Stomach (tissue), 9 donors: ENCODE measurements around the gene DISC1. TPM values are rescaled to one million over a fixed set of nuclear protein-coding genes. Genes with fewer than 3 reads are reported as not detected.

Experiments
- DNase-seq, 2 donors: peaks; one replicate each; pipeline versions ENCODE4 v3.0.0 to v3.0.0-alpha.2; 2013 to 2019
- H3K27ac ChIP-seq, 5 donors: fragments of 200-600 bp in 4 of 5; sonication (generic) in 4 of 5; one replicate each; pipeline ENCODE4 v1.5.1; 2013 to 2019; ENCODE audit warnings: mild to moderate bottlenecking in 1 of 5, moderate library complexity in 1 of 5
- H3K27me3 ChIP-seq, 3 donors: fragments of 200-600 bp; sonication (generic); one replicate each; pipeline ENCODE4 v1.5.1; 2017 to 2019; ENCODE audit warnings: mixed run types in 1 of 3
- H3K36me3 ChIP-seq, 4 donors: fragments of 200-600 bp; sonication (generic); 1 replicate in 3 of 4; 2 replicates in 1 of 4; pipeline ENCODE4 v1.5.1; 2016 to 2019
- H3K4me1 ChIP-seq, 4 donors: fragments of 200-600 bp; sonication (generic); one replicate each; pipeline ENCODE4 v1.5.1; 2016 to 2019
- H3K4me3 ChIP-seq, 4 donors: fragments of 200-600 bp; sonication (generic) in 3 of 4; one replicate each; pipeline ENCODE4 v1.5.1; 2016 to 2019; ENCODE audit warnings: mild to moderate bottlenecking in 1 of 4
- H3K9me3 ChIP-seq, 4 donors: fragments of 200-600 bp; sonication (generic); one replicate each; pipeline ENCODE4 v1.5.1; 2016 to 2019
- EP300 ChIP-seq: sonication (generic); formaldehyde crosslinking; IDR thresholded peaks from one replicate; pipeline ENCODE4 v1.6.1; 2017; ENCODE audit warnings: antibody characterized with exemption
- POLR2A ChIP-seq, 4 donors: fragments of 450-650 bp; IDR thresholded peaks; one replicate each; pipeline ENCODE4 v1.6.1; 2016; ENCODE audit warnings: antibody characterized with exemption in 4 of 4, control low read depth in 2 of 4, mild to moderate bottlenecking in 1 of 4, moderate library complexity in 1 of 4
- POLR2AphosphoS5 ChIP-seq, 3 donors: sonication (generic); formaldehyde crosslinking; IDR thresholded peaks; one replicate each; pipeline ENCODE4 v1.6.1; 2016; ENCODE audit warnings: antibody characterized with exemption in 3 of 3
- WGBS, 5 donors: extraction: QIAGEN DNeasy Blood & Tissue Kit in 3 of 5; methylation state at CpG; one replicate each; pipeline versions ENCODE4 v1.1.5 to v1.1.7; 2013 to 2018; 5-methylcytosine and 5-hydroxymethylcytosine counted together
- intact Hi-C: fragments of 100-400 bp; cut with DNase I; formaldehyde crosslinking; loops from one replicate; pipeline ENCODE4 v1.15.1; 2023; ENCODE audit warnings: low total_unique reads
- polyA plus RNA-seq, 3 donors: library from polyadenylated mRNA; stranded (reverse); fragments of 200-250 nt; gene quantifications; one replicate each; pipeline ENCODE4 v1.2.3, GENCODE V29; 2013
- total RNA-seq, 5 donors: library from RNA; depleted of rRNA; stranded (reverse); fragments of >200 nt; gene quantifications; one replicate each; pipeline versions ENCODE4 v1.1.0 to v1.2.3, GENCODE V29; 2014 to 2016
- TF ChIP-seq, protein P1 (sequence below), 7 experiments: fragments of 450-650 bp in 4 of 7; fragments of 200-600 bp in 3 of 7; sonication (generic) in 3 of 7; IDR thresholded peaks; one replicate each; pipeline ENCODE4 v1.5.1; 2016 to 2019; ENCODE audit warnings: antibody characterized with exemption in 7 of 7, control low read depth in 2 of 7, mild to moderate bottlenecking in 1 of 7
- donor health status: healthy with polysubstance abuse.
- donor health status: Bipolar disorder and iron deficiency.
- donor health status: healthy.

DISC1 gene
- total and polyA plus RNA-seq, 8 donors, result 0.43 to 29.8 (median 1.6) TPM

DNA sequence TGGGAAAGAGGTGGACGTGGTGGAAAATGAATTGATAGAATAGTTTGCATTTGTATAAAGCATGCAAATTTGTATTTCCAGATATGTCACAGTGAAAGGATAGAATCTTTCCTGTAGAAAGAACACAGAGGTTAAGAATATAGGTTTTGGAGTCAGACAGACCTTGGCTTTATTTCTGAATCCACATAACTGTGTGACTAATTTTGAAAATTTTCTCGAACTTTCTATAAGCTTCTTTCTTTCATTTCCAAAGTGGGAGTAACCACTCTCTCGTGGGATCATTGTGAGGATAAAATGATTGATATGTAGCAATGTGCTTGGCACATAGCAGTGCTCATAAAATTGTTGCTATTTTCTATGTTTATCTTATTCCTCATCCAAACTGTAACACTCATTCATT, 108.8 kb downstream of the DISC1 start:
- intact Hi-C loops, result no loop called here
- no peaks in the 10 kb centered on the region for H3K27me3 ChIP-seq
- H3K9me3 ChIP-seq, result no peaks in the 10 kb centered on the region
- no peaks in the 10 kb centered on the region for H3K4me1 ChIP-seq
- DNase-seq, result no peak
- no peak overlapping the region for H3K27ac ChIP-seq
- H3K36me3 ChIP-seq, result no peaks in the 10 kb centered on the region
- TF ChIP-seq POLR2AphosphoS5 (IDR thresholded peaks at IDR 0.05) (no peak), EP300 (no peak), POLR2A (IDR thresholded peaks at IDR 0.05) (no peak)
- TF ChIP-seq, protein P1, sequence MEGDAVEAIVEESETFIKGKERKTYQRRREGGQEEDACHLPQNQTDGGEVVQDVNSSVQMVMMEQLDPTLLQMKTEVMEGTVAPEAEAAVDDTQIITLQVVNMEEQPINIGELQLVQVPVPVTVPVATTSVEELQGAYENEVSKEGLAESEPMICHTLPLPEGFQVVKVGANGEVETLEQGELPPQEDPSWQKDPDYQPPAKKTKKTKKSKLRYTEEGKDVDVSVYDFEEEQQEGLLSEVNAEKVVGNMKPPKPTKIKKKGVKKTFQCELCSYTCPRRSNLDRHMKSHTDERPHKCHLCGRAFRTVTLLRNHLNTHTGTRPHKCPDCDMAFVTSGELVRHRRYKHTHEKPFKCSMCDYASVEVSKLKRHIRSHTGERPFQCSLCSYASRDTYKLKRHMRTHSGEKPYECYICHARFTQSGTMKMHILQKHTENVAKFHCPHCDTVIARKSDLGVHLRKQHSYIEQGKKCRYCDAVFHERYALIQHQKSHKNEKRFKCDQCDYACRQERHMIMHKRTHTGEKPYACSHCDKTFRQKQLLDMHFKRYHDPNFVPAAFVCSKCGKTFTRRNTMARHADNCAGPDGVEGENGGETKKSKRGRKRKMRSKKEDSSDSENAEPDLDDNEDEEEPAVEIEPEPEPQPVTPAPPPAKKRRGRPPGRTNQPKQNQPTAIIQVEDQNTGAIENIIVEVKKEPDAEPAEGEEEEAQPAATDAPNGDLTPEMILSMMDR (IDR thresholded peaks at IDR 0.05), result no peak
- 59 to 72% (median 64%) methylated on average over 3 of the region's 3 CpGs for WGBS, 5 donors
- no peak overlapping the region for H3K4me3 ChIP-seq

DNA sequence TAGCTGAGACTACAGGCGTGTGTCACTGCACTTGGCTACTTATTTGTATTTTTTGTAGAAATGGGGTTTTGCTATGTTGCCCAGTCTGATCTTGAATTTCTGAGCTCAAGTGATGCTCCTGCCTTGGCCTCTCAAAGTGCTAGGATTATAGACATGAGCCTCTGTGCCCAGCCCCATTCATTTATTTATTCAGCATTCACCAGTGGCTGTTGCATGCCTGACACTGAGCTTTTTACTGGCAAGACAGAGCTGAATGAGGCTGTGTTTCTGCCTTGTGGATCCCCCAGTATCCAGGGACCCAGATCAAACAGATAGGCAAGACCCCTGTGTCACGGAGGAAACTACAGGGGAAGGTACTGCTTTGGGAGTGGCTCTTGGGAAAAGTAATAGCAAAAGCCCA, 109.4 kb downstream of the DISC1 start:
- Histone ChIP-seq H3K4me1 (no peaks in the 10 kb centered on the region), H3K36me3 (no peaks in the 10 kb centered on the region), H3K27ac (no peak overlapping the region), H3K4me3 (no peak overlapping the region), H3K9me3 (no peaks in the 10 kb centered on the region), H3K27me3 (no peaks in the 10 kb centered on the region)
- no peak for DNase-seq
- WGBS, 5 donors, result 81 to 90% (median 86%) methylated on average over 2 of the region's 2 CpGs
- no peak for TF ChIP-seq POLR2AphosphoS5 (IDR thresholded peaks at IDR 0.05)
- TF ChIP-seq, protein P1 (IDR thresholded peaks at IDR 0.05), result no peak
- TF ChIP-seq POLR2A (IDR thresholded peaks at IDR 0.05), result no peak
- TF ChIP-seq EP300, result no peak
- intact Hi-C loops, result no loop called here

DNA sequence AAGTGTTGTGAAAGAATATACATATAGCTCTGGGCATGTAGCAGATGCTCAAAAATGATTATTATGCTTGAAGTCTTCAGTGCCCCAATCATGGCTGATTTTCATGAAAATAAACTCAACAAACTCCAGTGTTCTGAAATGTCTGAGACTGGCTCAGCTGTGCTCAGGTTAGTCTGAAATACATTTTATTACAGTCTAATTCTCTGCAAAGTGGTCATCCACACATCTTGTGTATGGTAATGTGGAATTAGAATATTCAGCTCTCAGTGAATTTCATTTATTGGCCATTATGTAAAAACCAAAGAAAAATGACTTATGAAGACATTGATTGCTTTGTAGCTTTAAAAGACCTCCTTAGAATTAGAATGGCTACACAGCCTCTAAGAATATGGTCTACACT, 109.9 kb downstream of the DISC1 start:
- H3K4me3 ChIP-seq, result no peak overlapping the region
- DNase-seq, result no peak

DNA sequence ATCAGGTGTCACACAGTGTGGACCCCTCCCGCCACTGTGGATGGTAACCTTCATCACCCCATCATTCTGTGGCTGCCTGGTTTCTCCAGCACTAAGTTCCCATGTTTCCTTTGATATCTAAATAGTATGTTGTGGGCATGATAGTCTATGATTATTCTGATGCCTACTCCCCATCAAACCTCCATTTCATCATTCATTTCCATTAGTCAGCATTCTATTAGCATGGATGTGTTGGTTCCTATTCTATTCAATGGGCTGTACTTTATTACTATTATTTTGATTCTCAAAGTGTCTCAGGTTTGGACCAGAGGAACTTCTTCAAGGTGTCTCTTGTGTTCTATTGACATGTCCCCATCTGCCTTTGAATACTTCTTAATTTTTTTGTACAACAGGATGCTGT, 112.0 kb downstream of the DISC1 start:
- intact Hi-C loops, result no loop called here
- Histone ChIP-seq H3K27me3 (no peaks in the 10 kb centered on the region), H3K36me3 (no peaks in the 10 kb centered on the region), H3K4me3 (no peak overlapping the region), H3K9me3 (no peaks in the 10 kb centered on the region), H3K27ac (no peak overlapping the region), H3K4me1 (no peaks in the 10 kb centered on the region)
- DNase-seq, result no peak
- 80 to 100% (median 95%) methylated on average over 1 of the region's 1 CpG for WGBS, 5 donors
- TF ChIP-seq EP300 (no peak), POLR2AphosphoS5 (IDR thresholded peaks at IDR 0.05) (no peak), POLR2A (IDR thresholded peaks at IDR 0.05) (no peak)
- TF ChIP-seq, protein P1 (IDR thresholded peaks at IDR 0.05), result no peak

More for the DNA sequence above, 109.9 kb downstream of the DISC1 start:
- H3K9me3 ChIP-seq, result no peaks in the 10 kb centered on the region
- H3K27me3 ChIP-seq, result no peaks in the 10 kb centered on the region
- H3K4me1 ChIP-seq, result no peaks in the 10 kb centered on the region
- H3K27ac ChIP-seq, result no peak overlapping the region
- intact Hi-C loops, result no loop called here
- TF ChIP-seq POLR2AphosphoS5 (IDR thresholded peaks at IDR 0.05) (no peak), POLR2A (IDR thresholded peaks at IDR 0.05) (no peak), EP300 (no peak)
- TF ChIP-seq, protein P1 (IDR thresholded peaks at IDR 0.05), result no peak
- H3K36me3 ChIP-seq, result no peaks in the 10 kb centered on the region
